Activated CD4-positive, alpha-beta T cell treated with anti-CD3 and anti-CD28 coated beads for 4 hours (primary cell): Measurements from ENCODE around the gene GCSH.

ENCODE experiments used
- DNase-seq, 2 donors: peaks; one replicate each; pipeline ENCODE4 v3.0.0-alpha.2; 2020

GCSH gene

GRCh38 chr16:81040842-81041241 lies 55.4 kb downstream of the GCSH start:
- DNase-seq, result no peak

- no peak for DNase-seq
Measured at GRCh38 chr16:81040131-81040530, 56.1 kb downstream of the GCSH start.

- no peak for DNase-seq
Measured at GRCh38 chr16:81036751-81037350, 59.3 kb downstream of the GCSH start.

GRCh38 chr16:81035975-81036750 lies 60.0 kb downstream of the GCSH start:
- peak; percentile 27 to 45 for DNase-seq

GRCh38 chr16:81035398-81035974 lies 60.7 kb downstream of the GCSH start, which contains the start of gene ATMIN:
TSS of gene ATMIN (plus strand) at chr16:81035842. CDS start at chr16:81035871, 29 bp downstream.
- DNase-seq, result peak; percentile 88
